Stimulated activated CD8-positive, alpha-beta memory T cell treated with anti-CD3 and anti-CD28 coated beads, Interleukin-7, amount 100 ng/mL, for 1 hour (primary cell): ENCODE results near the gene MYH4.

ENCODE experiments used
- DNase-seq, 2 donors: peaks; one replicate each; pipeline ENCODE4 v3.0.0-alpha.2; 2020; ENCODE audit warnings: low read depth in 2 of 2

The MYH4 gene

DNA sequence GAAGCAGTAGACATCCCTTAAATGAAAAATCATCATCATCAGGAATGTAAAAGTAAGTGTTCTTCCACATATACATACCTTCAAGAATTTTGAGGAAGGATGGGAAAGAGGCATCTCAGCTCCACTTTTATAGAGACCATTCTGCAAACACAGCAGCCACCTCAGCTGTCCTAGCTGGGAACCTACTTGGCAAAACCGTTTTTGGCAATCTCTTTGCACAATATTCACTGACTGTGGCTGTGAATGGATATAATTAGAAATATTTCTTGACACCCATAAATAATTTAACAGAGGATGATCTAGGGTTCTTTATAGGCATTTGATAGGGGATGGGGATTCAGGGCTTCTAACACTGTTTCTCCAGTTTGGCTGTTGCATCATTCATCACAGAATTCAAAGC, at the start of gene MYH4:
Gene MYH4 (minus strand): TSS at position 101 of the 400 bp plus-strand sequence. CDS start 2,814 bp downstream, outside the sequence.
- no peak for DNase-seq

DNA sequence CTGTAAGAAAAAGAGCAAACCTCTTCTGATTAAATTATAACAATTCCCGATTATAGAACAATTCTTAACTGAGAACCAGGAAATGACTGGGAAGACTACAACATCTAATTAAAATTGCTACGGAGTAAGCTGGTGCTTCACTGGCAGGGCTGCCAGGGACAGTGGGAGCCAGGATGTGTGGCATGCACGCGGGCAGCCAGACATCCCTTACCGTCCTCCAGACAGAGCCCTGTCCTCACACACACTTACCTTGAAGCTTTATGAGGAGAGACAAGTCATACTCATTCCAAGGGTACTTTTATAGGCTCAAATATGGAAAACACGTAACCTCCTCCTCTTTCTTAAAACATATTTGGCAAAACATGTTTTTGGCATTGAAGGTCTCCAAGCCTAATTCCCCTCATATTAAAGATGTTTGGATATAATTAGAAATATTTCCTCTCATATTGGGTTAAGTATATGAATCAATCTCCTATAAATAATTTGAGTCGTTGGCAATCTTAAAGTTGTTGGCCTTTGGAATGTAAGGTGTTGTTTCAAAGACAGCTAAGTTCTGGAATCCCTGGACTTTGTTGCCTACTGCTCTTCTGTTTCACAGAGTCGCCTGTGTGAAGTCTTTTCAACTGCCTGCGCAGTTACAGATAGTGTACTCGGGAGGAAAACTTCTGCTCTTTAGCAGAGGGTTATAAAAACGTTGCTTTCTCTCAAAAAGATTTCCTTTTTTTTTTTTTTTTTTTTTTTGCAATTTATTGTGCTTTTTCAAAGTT, 49.1 kb upstream of the MYH4 start, which contains the start of gene MYH1:
Gene MYH1 (minus strand): TSS at position 272 of the 767 bp plus-strand sequence. CDS start 1,900 bp downstream, outside the sequence.
- no peak for DNase-seq

DNA sequence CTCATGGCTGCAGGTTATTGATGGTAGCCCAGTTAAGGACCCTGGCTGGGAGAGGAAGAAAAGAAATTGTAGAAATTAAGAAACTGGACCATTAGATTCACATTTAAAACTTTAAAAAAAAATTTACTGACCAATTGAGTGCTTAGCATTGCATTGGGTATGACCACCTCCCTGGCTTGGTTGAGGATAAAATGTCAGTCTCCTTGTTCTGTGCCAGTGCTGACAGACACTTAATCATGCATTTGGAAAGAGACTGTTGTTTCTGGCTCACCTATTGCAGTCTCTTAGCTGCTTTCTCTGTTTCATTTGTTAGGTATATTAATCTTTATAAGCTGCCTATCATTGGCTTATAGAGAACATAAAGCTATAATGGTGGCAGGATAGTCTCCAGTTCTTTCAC, 47.3 kb upstream of the MYH4 start:
- DNase-seq = no peak

DNA sequence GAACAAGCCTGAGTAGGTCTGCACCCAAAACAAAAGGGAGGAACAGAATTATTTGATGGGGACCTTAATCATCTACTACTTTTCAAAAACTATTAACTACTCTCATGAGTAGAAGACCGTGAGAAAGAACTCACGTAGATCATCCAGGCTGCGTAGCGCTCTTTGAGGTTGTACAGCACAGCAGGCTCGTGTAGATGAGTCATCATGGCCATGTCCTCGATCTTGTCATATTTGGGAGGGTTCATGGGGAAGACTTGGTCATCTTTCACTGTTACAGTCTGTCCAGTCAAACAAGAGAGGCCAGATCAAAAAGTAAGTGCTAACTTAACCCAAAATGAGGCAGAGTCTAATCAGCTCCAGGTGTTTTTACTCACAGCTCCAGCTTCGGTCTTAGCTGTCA, 46.7 kb upstream of the MYH4 start:
- DNase-seq = no peak

DNA sequence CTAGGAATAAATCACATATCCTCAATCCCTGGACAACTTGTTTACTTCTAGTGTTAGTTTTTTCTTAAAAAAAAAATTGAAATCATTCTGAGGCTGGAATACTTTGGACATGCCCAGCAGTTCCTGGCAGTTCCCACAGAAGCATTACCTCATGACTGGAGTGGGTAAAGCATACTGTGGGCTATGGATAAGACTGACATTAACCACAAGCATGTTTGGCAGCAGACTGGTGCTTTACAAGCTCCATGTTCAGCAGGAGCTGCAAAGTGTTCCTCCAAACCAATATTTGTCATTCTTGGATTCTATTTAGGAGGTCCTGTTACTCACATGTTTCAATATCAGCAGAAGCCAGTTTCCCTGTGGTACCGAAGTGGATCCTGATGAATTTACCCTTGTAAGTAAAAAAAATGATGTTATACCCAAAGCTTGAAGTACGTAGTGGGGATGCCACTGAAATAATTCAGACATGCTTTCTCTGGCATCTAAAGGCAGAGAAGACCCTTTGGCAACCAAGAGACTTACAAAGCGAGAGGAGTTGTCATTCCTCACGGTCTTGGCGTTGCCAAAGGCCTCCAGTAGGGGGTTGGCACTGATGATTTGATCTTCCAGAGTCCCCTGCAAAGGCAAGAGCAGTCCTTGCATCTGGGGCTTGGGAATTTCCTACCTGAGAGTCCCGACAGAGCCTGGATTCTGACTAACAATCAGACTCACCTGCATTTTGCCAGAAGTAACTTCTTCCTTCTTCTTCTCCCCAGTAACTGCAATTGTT, 44.1 kb upstream of the MYH4 start:
- no peak for DNase-seq

DNA sequence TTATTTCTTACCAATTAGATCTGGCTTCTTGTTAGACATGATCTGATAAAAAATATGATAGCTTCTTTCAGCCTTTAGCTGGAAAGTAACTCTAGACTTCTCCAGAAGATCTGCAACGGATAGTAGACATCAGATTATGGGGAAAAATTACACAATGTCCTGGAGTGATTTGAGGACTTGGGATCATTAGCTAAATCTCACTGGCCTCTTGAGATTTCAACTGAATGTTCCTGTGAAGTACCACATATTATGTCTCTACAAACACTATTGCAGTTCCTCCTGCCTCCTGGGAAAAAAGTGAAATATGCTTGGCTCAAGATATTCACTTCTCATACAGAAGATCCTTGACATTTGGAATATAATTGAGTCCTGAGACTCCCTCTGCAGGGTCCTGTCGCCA, 43.5 kb upstream of the MYH4 start:
- DNase-seq = no peak

DNA sequence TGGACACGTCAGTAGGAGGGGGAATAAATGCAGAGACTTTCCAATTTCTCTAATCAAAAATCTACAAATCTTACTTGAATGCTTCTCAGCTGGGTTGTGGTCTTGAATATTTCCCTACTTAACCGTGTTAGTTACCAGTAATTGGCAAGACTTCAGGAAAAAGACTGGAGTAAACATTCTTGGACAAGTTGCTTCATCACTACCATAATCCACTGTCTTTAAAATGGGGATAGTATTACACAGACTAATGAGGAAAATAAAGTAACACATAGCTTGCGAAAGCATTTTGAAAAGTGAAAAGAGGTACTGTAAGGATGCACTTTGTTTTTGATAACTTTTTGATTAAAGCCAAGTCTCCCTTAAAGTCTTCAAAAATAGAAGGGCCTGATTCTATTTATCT, 30.6 kb upstream of the MYH4 start:
- DNase-seq = no peak

DNA sequence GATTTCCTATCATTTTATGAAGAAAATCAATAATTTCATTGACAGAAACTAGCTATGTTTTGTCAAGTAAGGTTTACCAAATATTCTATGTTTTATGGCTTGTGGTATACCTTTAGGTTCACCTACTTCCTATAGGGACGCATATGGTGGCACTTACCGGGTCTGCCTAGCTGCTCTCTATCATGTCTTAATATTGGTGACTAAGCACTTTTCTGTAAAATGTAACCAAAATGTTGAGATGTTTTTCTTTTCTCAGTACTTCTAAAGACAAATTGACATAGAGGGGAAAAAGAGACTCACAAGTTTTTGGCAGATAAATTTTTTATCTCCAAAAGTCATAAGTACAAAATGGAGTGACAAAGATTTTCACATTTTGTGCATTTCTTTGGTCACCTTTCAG, 22.6 kb upstream of the MYH4 start:
- no peak for DNase-seq

DNA sequence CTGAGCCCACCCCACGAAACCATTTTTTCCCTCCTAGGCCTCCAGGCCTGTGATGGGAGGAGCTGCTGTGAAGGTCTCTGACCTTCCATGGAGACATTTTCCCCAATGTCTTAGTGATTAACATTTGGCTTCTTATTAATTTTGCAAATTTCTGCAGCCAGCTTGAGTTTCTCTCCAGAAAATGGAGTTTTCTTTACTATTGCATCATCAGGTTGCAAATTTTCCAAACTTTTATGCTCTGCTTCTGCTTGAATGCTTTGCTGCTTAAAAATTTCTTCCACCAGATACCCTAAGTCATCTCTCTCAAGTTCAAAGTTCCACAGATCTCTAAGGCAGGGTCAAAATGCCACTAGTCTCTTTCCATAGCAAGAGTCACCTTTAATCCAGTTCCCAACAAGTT, 12.9 kb upstream of the MYH4 start:
- DNase-seq = no peak

DNA sequence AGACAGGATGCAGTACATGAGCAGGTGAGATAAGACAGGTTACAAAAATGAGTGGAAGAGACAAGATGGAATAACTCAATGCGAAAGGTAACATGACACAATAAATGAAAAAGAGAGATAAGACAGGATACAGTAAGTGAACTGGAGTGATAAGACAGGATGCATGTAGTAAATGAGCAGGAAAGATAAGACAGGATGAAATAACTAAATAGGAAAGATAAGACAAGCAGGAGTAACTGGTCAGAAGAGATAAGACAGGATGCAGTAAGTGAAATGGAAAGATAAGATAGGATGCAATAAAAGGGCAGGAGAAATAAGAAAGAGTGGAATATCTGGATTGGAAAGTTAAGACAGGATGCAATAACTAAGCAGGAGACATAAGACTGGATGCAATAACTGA, 8.3 kb upstream of the MYH4 start:
- no peak for DNase-seq

DNA sequence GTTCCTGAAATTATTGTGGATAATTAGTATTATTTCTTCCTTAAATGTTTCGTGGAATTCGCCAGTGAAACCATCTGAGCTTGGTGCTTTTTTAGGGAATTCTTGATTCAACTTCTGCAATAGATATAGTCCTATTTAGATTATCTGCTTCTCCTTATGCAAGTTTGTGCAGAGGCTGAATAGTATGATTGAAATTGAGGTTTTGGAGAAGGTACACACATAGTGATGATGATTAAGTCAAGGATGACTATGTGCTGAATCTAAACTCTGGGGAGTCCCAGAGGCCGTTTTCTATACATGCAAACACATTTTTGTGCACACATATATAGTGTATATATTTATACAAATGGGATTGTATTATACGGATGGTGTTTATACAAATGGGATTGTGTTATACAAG, 5.2 kb upstream of the MYH4 start:
- no peak for DNase-seq

DNA sequence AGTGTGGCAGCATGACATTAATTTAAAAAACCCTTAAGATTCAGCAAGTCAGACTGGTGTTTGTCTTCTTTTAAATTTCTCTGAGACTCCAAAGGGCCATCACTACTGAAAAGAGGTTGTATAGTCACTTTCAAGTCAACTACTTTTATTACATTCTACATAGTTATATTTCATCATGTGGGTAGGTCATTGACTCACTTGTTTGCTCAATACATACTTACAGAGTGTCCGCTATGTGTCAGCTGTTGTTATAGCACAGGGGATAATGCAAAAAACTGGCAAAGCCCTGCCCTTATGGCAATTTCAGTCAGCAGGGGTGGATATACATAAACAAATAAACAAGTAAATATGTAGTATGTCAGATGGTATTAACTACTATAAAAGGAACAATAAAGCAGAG, 2.5 kb upstream of the MYH4 start:
- DNase-seq = no peak

DNA sequence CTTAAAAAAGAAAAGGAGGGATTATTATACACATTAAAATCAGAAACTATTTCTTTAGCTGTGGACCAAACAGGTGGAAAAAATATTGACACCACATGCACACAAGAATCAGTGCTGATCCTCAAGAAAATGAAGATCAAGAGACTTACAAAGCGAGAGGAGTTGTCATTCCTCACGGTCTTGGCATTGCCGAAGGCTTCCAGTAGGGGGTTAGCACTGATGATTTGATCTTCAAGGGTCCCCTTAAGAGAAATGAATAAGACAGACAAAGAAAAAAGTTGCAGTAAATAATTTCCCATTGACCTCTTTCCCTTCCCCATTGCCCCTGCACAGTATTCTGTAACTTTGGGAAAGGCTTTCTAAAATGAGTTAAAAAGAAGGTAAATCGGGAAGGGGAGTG, 6.0 kb downstream of the MYH4 start:
- no peak for DNase-seq

DNA sequence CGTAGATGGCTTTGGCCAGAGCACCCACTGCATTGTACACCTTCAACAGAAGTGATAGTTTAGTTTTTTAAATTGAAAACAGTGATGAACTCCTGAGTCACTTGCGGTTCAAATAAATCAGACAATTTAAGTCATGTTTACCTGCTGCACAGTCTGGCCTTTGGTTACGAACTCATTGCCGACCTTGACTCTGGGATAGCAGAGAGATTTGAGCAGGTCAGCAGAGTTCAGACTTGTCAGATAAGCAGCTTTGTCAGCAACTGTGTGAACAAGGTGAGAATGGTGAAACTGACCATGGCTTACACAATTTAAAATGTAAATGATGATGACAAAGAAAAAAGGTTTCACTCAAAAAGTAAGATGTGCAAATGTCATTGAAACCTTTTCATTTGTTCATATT, 9.3 kb downstream of the MYH4 start:
- no peak for DNase-seq

DNA sequence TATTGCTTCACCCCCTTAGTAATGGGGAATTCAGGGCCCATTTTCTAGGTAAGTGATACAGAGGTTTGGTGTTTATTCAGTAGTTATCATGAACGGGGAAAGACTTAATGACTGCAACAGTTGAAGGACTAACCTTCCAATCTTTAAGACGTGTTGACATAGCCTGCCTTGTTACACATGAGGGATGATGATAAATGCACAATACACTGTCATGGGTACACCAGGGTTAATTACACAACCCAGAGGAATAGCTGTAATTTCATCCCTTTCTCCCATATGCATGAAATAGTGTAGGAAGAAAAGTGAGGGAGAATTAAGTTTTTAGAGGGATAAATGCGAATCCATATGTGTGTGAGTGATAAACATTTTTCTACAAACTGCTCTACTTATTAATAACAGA, 10.7 kb downstream of the MYH4 start:
- DNase-seq = no peak

DNA sequence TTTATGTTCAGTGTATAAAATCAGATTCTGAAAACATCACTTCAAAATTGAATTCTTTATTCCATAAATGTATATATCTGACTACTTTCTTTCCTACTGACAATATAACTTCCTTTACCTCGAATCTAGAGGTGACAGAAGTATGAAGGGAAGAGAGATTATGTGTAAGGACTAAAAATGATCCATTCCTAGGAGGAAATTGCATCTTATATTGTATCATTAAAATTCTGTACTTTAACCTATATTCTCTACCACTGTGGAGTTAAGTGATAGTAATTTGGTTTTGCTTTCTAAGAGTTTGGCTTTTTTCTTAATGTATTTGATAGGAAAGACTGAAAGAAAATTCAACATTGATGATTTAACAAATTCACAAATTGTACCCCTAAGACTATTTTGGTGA, 11.4 kb downstream of the MYH4 start:
- no peak for DNase-seq

DNA sequence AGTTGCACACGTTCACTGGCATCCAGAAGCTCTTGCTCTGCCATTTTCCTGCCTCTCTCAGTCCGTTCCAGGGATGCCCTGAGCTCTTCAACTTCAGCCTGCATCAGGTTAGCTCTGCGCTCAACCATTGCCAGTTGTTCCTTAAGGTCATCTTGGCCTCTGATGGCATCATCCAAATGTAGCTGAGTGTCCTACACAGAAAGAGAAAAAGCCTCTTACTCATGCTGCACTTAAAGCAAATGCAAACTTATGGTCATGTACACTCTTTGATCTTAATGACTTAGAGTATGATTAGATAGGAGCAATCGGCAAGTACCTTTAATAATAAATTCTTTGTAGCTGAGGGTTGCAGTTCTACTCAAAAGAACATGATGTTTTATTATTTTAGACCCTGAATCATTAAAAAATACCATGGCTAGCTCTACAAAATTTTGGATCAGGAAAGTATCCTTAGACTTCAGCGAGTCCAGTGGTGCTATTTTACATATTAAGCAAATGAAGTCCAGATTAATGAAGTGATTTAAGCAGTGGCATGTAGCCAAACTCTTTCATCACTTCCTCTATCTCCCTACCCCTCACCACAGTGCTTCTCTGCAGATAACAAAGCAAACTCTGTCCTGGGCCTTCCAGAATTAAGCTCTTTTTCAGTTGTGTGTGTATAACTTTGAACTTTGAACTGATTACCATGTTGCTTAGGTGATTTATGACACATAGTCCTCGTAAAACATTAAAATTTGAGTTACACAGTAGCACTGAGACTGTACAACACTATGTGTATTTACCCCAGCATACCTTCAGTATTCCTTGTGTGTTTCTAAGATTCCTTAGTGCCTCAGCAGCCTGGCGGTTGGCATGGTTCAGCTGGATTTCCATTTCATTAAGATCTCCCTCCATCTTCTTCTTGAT, 22.1 kb downstream of the MYH4 start:
- no peak for DNase-seq

DNA sequence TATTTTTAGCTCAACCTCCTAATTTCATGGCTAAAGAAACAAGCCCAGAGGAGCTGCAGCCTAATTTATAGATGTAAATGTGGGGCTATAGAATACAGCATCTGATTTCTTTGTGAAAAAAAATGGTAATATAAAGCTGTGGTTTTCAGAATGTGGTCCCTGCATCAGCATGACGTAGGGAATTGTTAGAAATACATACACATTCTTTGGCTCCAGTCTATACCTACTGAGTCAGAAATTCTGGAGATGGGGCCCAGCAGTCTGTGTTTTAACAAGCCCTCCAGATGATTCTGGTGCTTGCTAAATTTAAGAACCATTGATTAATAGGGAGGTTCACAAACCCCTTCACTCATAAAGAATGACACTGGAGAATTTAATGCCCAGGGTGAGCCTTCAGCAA, 29.5 kb downstream of the MYH4 start:
- DNase-seq = no peak

DNA sequence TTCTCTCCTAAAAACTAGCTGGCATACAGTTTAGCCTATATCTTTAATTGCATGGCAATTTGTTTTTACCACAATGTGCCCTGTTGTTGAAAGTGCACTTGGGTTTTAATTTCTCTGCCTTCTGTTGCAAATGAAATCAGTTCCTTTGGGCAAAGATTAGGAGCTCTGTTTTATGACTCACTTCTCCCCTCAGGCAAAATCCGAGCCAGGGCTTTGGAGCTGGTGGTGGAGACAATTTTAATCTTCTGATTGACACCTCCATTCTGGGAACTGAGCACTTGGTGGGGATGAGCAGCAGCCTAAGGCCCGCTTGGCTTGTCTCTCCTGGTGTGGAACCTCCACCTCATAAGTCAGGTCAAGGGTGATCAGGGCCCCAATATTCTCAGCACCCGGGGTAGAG, 34.3 kb downstream of the MYH4 start:
- DNase-seq = no peak

DNA sequence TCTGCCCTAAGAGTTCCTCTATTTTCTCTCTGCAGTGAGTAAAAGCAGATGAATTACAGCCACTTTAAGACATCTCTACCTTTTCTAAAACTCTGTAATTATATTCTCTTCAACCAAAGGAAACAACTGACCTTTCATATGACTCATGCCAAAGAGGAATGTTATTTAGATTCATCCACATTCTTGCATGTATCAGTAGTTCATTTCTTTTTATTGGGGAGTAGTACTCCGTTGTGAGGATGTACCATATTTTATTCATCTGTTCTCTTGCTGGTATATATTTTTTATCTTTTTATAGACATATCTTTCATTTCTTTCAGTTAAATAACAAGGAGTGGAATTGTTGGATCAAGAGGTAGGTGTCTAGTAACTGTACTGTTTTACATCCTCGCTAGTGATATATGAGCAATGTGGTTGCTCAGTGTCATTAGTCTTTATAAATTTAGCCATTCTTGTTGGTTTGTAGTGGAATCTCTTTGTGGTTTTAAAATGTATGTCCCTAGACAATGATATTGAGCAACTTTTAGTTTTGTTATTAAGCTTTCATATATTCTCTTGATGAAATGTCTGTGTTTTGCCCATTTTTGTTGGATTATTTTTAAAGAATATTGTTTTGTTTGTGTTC, 39.8 kb downstream of the MYH4 start:
- DNase-seq = no peak

DNA sequence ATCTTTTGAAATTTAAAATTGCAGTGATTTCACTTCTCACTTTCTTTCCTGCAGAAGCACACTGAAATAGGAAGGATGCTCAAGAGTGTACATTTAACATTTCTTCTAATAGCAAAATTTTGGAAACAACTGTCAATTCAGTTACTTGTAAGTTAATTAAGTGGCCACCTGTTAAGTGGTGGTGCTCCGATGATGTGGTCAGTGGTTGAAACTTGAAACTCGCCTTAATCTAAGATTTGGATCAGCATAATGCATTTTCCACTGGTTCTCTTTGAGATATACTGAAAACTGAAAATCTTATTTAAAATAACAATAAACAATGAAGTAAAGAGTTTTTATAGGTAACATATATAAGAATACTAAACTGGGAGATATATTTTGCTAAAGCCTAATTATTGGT, 40.6 kb downstream of the MYH4 start:
- DNase-seq = no peak
